ENCODE data around the gene PARD3.

- TF ChIP-seq EZH2 (IDR thresholded peaks at IDR 0.05; ENCODE audit: insufficient read depth, poor library complexity, severe bottlenecking) (no peak), EZH2phosphoT487 (IDR thresholded peaks at IDR 0.05; ENCODE audit: insufficient read depth, low read depth) (no peak)
Observed at GRCh38 chr10:34524369-34525091, 290.6 kb downstream of the PARD3 start.
